GM18907 (cell line): ENCODE measurements around the gene ATRNL1.

ENCODE experiments used
- ATAC-seq: cut with Tn5 transposase; IDR thresholded peaks from one replicate; pipeline ENCODE4 v1.9.1; 2021; ENCODE audit warnings: mild to moderate bottlenecking, moderate library complexity; ENCODE audit not compliant: unreplicated experiment

The ATRNL1 gene

DNA sequence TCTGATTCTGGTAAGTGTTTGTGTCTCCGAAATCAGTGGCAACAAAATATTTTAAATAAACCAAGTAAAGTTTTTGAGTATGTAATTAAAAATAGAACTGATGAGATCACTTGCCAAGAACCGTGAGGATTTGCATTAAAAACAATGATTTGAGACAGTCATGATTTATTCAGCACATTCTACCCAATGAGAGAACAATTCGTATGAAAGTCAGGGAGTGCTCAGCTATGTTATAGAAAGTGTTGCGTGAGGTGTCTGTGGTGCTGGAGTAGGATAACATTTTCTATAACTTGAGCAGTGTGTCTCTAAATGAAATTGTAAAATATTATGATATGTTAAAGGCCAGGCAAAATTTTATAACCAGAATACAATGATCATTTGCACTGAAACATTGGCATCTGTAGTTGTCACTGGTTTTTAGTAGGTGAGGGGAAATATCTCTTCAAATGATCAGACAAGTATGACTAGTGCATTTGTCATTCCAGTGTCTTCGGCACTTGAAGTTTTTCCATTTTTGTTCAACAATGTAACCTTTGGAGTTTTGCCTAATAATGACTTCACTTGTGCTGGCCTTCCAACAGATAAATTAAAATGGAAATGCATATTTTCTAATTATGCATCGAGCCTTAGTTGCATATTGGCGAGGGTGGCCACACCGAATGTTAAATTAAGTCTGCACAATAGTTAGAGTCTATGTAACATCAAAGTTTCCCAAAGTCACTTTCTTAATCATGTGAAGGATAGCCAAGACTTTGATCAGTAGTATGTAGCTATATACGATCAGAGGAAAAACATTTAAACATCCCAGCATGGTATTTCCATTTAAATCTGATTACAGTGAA is 844.0 kb downstream of the ATRNL1 start:
- no peak for ATAC-seq

DNA sequence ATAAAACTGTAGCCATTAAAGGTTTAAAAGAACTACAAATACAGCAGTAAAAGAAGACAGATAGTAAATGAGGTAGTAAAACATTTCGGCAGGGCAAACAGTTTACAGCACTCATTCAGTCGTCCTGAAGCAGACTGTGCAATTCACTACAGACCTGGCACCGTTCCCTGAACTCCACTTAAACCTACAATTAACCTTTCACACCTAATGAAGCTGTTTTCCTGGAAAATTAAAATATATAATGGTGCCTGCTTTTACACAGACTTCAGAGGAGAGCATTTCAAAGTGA is 844.5 kb downstream of the ATRNL1 start:
- no peak for ATAC-seq

DNA sequence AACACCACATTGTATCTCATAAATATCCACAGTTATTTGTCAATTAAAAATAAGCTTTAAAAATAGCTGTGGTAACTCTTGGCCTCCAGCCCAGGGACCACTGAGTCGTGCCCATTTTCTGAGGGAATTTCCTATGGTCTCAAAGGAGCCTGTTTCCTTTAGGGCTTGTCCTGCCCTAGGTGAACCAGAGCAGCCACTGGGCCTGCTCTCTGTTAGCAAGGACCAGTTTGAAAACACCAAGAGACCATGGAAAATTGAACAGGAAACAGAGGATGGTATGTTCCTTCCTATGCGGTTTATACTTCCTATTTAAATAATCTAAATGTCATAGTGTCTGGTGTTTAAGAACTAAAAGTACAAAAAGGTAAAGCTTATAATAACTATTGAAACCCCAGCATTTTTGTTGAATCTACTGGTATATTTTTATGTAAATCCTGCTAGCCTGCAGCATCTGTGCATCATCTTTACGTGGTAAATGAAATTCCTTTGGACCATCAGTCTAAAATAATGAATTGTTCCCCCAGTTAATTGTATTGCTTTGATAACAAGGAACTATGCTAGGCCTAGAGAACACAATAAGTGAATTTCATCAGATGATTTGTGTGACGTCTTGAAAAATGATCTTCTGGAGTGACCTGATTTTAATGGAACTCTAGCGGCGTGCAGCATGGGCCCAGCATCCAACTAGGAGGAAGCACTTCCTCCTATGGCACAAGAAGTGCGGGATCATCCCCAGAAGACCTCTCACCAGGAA is 846.1 kb downstream of the ATRNL1 start:
- ATAC-seq: no peak

DNA sequence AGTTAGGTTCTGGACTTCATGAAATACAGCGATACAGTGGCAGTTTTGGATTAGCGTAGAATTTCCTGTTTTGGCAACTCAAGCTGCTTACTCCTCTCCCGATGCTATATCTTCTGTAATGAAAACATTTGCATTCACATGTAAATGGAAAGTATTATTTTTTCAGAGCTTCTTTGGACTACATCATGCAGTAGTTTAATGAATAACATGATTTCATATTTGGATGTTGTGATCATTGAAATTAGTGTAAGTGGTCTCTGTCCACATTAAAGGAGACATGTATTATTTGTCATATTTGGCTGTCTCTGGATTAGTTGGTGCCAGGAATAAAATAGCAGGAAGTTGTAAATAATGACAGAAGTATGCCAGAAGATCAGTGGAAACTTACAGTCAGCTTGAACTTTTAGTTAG is 848.2 kb downstream of the ATRNL1 start:
- no peak for ATAC-seq

DNA sequence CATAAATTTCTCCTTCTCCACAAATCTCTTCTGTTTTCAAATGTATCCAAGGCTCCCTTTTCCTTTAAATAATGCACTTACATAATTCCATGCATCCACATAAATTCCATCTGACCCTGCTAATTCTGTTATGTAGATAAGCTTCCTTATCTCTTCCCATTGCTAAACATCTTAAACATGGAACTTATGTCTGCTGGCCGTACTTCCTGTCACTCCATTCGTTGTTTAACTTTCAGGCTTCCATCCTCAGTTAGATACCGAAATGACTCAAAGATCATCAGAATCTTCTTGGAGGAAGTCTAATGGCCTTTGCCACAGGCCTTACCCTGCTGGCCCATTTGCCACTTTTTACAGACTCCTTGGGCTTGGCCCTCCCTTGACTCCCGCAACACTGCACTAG is 848.9 kb downstream of the ATRNL1 start:
- ATAC-seq: no peak

DNA sequence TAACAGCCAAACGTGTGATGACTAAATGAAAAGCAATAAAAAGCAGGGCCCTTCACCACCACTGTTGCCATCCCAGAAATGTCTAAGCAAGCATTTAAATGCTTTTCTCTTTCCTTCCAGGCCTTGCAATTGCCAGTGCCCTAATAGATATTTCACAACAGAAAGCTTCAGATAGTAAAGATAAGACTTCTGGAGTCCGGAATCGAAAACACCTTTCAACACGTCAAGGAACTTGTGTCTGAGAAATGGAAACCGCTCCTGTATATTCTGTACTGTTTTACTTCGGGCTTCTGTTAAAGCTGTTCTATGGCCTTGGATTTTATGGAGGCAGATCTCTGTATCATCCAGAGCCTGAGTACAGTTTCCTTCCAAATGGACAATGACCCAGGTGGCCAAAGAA is 851.4 kb downstream of the ATRNL1 start:
- ATAC-seq: no peak

DNA sequence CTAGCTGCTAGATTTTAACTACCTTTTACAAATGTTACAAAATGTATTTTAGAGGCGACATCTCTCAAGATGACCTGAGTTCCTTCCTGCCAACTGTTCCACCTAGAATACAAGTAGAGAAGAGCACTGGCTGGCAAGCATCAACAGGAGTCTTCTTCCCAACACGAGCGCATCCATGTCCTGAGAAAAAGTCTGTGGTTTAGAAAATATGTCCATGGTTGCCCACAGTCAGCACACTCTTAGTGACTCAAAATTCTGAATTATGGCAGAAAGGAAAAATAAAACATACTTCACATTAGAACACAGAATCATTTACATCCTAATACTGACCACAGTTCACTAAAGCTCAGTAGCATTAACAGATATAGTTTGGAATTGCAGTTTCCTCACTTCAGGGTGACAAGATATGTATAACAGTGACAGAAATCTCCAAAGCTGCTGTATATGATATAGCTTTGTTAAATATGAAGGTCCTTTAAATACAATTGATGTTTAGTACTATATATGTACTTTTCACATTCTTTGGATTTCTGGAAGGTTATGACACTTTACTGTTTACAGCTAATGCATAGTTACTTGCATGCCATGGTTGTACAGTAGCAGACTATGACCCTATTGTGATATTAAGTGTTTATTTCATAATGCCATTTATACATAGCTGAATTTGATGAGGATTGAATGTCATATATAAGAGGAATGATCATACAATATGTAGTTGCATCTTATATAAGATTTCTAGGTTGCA is 852.7 kb downstream of the ATRNL1 start:
- no peak for ATAC-seq

DNA sequence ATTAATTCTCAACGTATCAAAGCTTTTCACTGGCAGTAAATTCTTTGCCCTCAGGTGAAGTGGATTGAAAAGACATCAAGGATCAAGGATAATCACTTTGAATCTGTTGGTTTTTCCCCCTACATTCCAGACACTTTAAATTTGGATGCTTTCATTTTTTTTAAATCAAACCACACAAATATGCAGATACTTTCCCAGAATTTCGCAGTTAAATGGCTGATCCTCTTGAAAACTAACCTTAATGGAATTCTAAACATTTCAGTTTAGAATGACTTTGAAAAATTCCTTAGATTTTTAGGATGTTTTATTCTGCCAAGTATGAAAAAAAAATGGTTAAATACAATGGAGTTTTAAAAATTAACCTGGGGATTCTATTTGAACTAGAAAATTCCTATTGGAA is 853.9 kb downstream of the ATRNL1 start:
- no peak for ATAC-seq

DNA sequence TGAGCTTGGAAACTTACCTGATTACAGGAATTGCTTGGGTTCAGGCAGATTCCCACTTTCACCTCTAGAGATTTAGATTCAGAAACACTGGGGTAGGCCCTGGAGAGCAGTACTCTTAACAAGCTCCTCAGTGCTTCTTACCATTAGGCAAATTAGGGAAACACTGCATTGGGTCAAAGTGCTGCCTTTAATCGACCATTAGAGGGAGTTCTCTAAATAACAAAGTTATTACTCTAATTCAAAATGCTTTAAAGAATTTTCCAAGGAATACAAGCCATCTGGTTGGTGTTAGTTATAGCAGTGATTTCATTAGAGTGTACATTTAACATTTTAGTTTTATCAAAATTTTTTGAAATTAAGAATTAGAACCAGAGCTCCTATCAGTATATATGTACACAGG is 855.3 kb downstream of the ATRNL1 start:
- no peak for ATAC-seq

DNA sequence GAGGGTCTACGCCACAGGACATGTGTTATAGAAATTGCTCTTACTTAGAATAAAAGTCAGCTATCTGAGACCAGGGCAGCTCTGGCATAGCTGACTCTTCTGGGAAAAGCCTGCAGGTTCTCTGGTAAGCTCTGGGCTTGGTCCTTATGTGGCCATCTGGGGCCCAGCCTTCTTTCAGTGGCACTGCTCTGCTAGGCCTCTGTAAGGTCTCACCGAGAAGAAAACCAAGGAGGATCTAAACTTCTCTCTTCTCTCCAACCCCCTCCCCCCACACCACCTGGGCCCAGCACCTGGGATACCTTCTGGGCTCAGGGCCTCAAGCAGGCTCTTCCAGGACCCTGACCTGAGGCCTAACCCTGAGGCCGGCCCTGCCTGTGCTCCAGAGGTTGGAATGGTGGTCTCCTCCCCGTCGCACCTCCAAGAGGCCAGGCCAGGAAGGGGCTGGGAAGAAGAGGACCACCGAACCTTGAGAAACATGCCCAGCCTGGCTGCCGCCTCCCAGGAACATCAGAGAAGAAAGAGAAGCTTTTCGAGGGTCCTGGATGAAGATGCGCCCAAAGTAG is 856.2 kb downstream of the ATRNL1 start:
- ATAC-seq: no peak

DNA sequence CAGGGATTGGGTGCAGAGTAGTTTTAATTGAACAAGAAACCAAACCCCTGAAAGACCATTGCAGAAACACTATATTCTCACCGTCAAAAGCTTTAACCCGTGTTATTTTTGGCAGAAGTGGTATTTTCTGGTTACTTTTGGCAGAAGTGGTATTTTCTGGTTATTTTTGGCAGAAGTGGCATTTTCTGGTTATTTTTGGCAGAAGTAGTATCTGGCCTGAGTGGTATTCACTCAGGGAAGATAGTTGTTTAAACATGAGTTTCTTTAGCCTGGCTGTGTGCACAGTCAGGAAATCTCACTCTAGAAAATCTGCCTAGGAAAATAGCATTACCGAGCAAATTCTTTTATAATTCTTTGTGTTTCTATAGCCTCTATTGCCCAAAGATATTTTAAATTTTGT is 857.2 kb downstream of the ATRNL1 start:
- no peak for ATAC-seq

DNA sequence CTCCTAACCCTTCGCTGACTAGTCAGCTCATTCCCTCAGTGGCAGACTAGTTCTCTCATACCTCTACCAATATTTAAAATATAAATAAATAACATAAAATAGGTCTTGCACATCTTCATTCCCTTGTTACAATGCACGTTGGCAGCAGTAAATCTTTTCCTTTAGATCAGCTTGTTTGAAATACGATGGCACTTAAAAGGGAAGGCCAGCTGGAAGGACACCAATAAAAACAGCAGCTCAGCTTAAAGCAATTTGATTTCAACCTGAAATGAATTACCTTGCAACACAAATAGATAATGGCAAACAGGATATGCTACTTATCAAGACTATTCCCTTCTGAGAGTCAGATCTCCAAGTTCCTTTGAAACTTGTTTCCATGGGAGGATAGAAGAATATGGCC is 858.1 kb downstream of the ATRNL1 start:
- ATAC-seq: no peak

DNA sequence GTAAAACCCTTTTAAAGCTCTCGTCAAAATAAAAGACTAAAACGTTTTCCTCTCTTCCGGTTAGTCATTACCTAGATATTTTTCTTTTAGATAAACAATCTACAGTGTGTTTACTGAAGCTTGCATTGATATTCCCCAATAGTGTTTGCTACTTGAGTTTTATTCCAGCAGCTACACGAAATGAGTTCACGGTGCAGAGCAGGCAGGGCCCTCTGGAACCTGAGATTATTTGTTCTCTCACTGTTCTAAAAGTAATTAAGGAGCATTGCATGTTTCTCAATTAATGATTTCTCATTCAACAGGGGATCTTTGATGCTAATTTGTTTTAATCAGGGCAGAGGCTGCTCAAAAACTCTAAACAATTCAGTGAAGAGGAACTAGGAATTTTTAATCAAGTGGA is 860.1 kb downstream of the ATRNL1 start:
- no peak for ATAC-seq

DNA sequence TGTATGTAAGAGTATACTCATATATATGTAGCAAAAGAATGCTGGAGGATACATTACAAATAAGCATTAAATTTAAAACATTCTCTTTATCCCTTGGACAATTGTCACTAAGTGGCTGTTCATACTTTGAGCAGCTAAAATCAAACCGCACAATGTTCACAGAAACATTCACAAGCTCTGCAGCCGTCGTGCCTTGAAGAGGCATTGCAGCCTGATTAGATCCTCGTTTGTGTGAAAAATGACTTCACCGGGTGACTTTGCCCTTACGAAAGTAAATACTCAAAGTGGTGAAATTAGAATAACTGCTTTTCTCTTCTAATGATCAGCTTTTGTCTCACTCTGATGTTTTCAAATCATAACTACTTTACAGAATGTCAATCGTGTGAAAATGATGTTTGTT is 860.8 kb downstream of the ATRNL1 start:
- ATAC-seq: no peak

DNA sequence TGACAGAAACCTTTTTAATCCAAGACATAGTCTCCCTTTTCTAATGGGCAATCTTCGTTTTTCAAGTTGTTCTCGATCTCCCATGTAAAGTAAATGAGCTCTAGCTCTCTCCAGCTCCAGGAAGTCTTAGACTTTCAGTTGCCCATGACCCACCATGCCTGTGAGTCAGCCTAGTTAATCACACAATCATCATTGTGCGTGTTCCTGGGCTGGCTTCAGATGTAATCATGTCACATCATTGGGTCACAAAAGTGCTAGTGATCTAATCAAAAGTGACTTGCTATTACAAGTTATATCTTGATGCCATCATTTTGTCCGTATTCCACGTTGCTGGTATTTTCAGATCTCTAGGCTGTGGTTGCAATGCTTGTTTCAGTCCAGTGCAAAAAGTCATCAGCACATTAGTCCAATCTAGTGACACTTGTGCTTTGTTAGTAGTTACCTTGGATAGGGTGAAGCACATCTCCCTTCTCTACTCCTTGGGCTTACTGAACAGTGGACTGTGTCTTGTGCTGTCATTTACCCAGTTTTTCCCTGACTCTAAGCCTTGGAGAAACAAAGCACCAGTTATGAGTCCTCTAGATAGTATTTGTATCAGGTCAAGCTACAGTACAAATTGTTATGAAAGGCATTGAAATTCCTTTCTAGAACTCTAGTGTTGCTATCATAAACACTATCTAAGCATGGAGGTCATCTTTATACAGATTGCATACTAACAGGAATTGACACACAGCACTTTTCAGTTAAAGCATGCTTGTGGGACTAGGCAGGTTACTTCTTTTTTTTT is 863.3 kb downstream of the ATRNL1 start:
- ATAC-seq: no peak

DNA sequence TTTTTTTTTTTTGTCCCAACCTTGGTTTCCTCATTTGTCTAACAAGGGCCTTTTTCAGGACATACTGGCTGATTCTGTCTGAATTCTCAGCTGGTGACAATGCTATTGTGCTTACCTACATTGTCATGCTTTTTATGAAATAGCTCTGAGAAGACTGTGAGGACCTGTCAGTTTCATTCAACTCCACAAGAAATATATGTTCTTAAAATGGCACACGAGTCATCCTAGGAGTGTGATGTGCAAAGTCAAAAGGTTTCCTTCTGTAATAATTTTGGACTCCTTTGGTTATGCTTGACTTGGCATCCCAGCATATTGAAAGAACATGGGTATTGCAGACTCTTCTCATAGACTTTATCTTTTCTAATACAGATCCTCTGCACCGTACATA is 863.8 kb downstream of the ATRNL1 start:
- no peak for ATAC-seq

DNA sequence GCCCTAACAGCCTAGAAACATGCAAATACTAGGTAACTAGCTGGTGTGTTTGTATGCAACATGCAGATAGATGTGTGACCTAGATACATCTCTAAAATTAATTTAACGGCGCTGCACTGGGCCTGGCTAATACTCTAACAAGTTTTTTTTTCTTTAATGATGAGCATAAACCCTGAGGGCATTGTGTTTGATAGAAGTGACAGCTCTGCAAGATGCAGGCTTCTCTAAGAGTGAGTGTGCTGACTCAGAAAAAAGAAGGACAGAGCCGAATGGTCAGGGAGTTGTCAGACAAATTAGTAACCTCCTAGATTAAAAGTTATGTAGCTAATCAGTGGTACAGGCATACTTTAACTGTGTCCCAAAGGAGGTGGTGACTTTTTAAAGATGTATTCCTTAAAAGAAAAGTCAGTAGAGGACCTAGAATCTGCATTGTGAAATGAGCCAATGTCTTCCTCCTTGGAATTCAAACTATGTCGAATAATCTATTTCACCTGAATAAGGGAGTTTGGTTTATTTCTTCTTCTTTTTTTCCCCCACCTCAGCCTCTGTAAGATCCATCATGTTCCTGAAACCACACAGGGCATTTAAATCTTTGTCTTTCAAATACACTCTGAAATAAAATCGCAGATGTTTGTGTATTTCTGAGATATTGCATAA is 864.7 kb downstream of the ATRNL1 start:
- no peak for ATAC-seq

DNA sequence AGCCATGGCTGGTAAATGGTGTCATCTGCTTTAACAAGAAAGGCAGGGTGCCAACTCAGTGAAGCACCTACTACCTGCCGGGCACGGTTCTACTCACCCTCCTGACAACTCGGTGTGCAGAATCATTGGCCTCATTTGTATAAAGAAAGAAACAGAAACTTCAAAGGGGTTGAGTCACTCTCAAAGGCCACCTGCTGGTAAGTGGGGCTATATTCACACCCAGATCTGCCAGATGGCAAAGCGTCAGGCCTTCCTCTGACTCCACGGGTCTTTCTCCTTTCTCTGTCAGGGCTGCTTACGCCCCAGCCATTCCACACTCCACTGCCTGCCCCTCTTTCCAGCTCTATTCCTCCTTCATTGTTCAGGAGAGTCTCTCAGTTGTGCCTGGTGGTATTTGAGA is 870.7 kb downstream of the ATRNL1 start:
- ATAC-seq: no peak

DNA sequence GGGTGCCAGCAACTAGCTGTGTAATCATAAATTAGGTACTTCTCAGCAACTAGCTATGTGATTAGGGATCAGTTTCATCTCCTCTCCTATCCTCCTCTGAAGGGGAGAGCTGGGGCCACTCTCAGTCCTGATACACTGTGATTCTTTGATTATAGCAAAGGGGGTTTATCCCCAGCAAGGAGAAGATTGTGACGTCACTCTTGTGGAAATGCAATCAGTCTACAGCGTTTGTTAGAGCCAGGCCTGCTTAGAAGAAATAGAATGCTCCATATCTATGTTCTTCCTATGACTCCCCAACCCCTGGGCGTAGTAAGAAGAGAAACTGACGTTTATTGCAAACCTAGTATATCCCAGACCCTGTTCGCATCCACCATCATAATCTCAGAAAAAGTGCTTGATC is 871.7 kb downstream of the ATRNL1 start:
- no peak for ATAC-seq

DNA sequence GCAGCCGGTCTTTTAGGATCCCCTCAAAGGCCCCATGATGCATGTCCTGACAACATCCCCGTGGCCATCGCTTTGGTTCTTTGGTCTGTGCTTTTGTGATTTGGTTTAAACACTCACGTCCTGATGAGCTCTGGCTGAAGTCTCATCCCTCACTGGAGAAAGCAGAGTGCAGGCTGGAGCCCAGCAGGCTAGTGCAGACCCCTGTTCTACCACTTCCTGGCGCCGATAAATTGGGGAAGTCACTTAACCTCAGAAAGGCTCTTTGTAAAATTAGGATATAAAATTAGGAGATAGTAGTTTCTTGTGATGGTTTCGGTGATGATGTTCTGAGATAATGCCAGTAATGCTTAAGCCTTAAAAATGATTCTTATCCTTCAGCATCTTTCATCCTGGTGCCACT is 872.2 kb downstream of the ATRNL1 start:
- ATAC-seq: no peak
